HG02571 (cell line): ENCODE measurements around the gene REC8.
A peak's percentile ranks its signal among the peaks of the same experiment; 100 is the strongest.

Source experiments
- ATAC-seq: cut with Tn5 transposase; IDR thresholded peaks from one replicate; pipeline ENCODE4 v1.9.1; 2021; ENCODE audit warnings: mild to moderate bottlenecking, moderate library complexity; ENCODE audit not compliant: unreplicated experiment

REC8 gene, protein sequence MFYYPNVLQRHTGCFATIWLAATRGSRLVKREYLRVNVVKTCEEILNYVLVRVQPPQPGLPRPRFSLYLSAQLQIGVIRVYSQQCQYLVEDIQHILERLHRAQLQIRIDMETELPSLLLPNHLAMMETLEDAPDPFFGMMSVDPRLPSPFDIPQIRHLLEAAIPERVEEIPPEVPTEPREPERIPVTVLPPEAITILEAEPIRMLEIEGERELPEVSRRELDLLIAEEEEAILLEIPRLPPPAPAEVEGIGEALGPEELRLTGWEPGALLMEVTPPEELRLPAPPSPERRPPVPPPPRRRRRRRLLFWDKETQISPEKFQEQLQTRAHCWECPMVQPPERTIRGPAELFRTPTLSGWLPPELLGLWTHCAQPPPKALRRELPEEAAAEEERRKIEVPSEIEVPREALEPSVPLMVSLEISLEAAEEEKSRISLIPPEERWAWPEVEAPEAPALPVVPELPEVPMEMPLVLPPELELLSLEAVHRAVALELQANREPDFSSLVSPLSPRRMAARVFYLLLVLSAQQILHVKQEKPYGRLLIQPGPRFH

DNA sequence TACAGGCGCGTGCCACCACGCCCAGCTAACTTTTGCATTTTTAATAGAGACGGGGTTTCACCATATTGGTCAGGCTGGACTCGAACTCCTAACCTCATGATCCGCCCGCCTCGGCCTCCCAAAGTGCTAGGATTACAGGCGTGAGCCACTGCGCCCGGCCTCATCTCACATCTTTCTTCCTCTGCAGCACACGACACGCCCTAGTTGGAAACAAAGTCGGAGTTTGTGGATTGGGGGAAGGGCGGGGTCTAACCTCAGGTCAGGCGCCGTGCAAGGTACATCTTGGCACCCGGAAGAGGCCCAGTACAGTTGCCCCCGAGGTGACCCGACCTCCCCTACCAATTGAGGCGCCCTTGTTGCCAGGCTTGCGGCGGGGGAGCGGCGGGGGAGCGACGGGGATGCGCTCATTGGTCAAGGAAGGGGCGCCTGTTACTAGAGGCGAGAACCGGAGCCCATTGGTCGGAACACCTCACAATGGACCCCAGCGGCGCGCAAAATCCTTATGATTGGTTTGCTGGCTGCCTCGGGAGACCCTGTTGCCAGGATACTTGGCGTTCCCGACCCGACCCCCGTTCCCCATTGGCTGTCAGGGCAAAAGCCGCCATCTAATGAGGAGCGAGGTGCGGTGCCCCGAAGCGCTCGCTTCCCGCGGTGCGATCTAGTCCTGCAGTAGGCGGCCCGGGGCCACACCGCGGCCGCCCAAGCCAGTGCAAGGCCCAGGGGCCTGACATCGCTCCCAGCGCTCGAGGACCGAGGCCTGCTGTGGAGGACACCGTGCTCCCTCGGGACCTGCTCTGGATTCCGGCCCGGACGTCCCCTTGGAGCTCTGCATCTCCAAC lies at the start of gene REC8:
TSS of gene REC8 (plus strand) at position 659 of the 839 bp plus-strand sequence. CDS start 473 bp downstream, outside the sequence.
- ATAC-seq = peak; percentile 64

DNA sequence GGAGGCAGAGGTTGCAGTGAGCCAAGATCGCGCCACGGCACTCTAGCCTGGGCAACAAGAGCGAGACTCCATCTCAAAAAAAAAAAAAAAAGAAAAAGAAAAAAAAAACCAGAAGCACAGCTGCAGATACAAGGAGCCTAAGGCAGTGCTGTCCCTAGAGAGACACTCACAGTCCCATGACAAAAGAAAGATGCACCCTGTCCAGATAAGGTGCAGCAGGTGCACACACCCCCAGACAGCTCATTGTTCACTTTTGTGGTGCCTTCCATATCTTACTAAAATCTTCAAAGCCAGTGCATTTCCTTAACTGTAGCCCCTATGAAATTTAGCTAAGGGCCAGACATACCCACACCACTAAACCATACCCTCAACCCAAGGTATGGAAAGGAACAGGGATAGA lies 49.5 kb upstream of the REC8 start:
- ATAC-seq = no peak

DNA sequence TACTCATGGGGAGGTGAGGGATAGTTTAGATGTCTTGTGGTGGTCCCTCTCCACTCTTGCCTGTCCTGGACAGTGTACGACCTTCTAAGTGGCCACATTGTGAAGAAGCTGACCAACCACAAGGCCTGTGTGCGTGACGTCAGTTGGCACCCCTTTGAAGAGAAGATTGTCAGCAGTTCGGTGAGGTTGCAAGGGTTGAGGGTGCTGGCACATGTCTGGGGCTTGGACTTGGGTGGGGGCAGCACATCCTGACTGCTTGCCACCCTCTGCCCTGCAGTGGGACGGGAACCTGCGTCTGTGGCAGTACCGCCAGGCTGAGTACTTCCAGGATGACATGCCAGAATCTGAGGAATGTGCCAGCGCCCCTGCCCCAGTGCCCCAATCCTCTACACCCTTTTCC lies 49.0 kb upstream of the REC8 start:
- no peak for ATAC-seq

DNA sequence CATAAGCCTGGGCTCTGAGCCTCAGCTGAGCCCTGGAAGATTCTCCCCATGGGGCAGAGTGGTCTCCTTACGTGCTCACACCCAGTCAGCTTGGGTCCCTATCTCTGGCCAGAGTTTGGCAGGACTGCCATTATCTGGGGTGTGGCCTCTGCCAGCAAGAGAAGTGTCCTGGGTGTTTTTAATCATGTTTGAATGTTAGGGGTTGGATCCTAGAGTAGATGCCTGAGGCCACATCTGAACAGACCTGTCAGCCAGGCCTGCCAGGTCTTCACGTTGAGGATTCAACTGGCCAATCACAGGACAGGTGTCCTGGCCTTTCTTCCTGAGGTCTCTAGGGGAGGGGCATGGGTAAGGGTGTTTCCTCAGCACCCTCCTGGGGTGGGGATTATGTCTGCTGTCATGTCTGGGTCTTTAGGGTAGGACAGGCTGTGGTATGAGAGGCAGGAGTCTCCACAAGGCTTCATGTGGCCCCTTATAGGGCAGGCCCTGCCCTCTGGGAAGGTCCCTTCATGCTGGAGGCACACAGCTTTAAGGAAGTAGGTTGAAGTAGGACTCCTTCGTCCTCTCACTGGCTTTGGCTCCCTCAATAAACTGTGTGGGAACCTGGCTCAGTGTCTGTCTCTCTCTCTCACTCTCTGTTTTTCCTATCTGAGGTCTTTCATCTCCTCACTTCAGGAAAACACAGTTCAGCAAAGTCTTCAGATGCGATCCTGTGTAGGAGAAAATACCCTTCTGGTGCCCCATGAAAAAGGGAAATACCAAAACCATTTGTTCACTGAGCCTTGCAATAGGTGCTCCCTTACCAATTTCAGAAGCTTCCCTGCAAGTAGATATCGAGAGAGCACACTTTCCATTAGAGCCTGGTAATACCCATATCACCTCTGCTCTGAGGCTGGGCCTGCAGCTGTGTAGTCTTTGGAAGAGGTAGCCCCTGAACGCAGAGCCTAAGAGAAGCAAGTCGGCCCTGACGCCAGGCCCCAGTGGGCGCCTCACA lies 48.2 kb upstream of the REC8 start:
- ATAC-seq = no peak

DNA sequence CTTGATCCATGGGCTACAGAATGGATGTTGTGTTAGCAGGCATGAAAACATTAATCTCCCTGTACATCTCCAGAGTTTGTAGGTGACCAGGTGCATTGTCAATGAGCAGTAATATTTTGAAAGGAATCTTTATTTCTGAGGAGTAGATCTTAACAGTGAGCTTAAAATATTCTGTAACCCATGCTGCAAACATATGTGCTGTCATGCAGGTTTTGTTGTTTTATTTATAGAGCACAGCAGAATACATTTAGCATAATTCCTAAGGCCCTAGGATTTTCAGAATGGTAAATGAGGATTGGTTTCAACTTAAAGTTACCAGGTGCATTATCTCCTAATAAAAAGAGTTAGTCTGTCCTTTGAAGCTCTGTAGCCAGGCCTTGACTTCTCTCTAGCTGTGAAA lies 44.9 kb upstream of the REC8 start:
- ATAC-seq = no peak

DNA sequence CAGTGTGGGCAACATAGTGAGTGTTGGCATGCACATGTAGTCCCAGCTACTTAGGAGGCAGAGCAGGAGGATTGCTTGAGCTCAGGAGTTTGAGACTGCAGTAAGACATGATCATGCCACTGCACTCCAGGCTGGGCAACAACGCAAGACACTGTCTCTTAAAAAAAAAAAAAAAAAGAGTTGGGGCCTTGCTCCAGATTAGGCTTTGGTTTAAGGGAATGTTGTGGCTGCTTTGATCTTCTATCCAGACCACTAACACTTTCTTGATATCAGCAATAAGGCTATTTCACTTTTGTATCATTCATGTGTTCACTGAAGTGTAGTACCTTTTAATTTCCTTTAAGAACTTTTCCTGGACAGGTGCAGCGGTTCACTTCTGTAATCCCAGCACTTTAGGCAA lies 44.2 kb upstream of the REC8 start:
- no peak for ATAC-seq

DNA sequence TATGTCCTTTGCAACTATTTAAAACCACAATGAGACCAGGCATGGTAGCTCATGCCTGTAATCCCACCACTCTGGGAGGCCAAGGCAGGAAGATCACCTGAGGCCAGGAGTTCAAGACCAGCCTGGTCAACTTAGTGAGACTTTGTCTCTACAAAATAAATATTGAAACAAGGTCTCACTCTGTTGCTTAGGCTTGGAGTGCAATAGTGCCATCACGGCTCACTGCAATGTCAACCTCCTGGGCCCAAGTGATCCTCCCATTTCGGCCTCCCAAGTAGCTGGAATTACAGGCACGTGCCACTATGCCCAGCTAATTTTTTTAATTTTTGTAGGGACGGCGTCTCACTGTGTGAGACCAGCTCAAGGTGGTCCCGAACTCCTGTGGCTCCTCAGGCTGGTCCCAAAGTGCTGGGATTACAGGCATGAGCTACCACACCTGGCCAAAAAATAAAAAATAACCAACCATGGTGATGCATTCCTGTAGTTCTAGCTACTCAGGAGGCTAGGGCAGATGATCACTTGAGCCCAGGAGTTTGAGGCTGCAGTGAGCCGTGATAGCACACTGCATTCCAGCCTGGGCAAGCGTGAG lies 42.4 kb upstream of the REC8 start:
- no peak for ATAC-seq

DNA sequence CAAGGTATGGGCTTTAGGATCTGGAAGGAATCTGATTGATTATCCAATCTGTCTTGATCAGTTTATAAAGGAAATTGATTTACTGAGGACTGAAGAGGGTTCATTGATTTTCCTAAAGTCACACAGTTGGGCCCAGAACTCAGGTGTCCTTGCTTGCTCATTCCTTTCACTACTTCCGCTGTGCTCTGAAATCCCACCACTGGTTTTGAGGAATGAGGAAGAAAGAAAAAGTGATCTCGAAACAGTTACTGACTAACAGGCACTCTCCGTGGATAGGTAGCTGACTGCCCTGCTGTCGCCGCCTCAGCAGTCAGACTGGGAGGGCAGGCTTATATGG lies 41.5 kb upstream of the REC8 start, which contains the start of gene FITM1:
TSS of gene FITM1 (plus strand) at position 280 of the 337 bp plus-strand sequence. CDS start 905 bp downstream, outside the sequence.
- no peak for ATAC-seq

DNA sequence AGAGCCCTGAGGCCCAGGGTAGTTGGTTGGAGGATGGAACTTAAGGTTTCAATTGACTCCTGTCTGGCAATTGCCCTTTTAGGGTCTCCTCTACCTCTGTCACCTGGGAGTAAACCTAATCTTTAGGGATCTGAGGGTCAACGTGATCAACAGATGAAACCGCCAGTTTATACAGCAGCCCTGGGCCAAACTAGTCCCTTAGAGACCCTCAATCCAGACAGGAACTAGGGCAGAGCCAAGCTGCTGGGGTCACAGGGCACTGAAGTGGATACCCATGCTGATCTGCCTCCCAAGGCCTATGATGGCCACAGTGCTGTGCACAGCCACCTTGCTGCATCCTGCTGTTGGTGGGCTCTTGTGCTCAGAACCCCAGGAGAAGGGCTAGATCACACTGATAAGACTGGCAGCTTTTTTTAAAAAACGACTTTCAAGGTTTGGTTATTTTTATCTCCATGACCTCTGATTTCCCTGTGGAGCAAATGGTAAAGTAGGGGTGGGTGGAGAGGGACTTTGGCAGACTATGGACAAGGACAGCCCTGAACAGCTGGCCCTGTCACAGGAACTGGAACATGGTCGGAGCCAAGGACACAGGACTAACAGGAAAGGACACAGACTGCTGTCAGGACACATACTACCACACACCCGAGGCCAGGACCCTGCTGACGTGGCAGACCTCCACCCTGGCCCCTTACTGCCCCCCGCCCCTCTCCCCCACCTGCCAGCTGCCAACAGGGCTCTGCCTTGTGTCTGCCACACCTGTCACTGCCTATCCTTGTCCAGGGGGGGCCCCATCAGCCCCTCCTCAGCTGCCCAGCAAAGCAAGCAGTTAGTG lies 40.9 kb upstream of the REC8 start:
- ATAC-seq = no peak

DNA sequence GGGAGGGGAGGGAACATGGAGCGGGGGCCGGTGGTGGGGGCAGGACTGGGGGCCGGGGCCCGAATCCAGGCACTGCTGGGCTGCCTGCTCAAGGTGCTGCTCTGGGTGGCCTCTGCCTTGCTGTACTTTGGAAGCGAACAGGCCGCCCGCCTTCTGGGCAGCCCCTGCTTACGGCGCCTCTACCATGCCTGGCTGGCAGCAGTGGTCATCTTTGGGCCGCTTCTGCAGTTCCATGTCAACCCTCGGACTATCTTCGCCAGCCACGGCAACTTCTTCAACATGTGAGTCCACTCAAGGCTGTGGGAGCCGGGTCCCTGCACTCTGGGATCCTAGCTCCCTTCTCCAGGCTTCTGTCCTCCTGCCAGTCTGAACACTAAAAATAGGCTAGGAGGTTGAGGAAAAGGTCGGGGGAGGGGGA lies 40.3 kb upstream of the REC8 start:
- ATAC-seq = no peak

DNA sequence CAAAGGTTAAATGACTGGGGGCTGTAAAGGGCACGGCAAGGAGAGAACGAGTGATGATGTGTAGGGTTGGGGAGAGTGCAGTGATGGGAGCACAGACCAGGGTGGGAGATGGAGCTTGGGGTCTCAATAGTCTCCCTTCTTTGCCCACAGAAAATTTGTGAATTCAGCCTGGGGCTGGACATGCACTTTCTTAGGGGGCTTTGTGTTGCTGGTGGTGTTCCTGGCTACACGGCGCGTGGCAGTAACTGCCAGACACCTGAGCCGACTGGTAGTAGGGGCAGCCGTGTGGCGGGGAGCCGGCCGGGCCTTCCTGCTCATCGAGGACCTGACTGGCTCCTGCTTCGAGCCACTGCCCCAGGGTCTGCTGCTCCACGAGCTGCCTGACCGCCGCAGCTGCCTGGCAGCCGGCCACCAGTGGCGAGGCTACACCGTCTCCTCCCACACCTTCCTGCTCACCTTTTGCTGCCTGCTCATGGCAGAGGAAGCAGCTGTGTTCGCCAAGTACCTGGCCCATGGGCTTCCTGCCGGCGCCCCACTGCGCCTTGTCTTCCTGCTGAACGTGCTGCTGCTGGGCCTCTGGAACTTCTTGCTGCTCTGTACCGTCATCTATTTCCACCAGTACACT lies 39.7 kb upstream of the REC8 start:
- no peak for ATAC-seq

DNA sequence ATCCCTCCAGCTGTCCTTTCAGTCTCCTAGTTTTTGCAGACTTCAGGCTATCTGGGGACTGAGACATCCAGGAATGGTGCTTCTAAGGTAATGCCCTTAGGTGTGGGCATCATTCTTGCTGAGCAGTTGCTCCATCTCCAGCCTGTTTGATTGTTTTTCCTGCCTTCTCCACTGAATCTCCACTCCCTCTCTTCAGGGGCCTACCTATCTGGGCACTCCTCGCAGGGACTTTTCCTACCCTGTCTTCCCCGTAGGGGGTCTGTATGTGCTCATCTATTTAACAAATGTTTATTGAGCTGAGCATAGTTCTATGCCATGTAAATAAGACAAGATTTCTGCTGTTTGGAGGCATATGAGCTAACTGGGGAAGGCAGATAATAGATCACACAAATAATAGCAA lies 38.9 kb upstream of the REC8 start:
- ATAC-seq = no peak

DNA sequence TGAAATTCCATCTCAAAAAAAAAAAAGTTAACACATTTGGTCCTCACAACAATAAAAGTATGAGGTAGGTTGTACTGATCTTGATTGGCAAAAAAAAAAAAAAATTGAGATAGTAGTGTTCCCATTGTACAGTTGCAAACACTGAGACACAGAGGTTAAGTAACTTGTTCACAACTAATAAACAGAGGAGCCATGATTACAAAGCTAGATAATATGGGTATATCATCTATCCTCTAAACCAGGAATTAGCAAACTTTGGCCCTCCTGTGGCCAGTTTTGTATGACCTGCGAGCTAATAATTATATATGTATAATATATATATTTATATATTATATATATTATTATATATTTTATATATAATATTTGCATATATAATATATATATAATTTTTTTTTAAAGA lies 38.1 kb upstream of the REC8 start:
- no peak for ATAC-seq

DNA sequence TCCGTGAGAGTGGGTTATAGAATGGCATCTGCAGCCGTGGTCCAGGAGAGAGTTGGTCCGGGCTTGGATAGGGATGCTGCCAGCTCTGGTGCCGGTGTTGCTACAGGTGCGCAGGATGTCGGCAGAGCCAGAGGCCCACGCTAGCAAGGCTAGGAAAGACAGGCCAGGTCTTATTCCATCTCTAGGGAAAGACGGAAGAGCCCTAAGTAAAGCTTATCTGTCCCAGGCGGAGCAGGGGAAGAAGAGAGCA lies 36.4 kb upstream of the REC8 start:
- peak; percentile 9 for ATAC-seq

DNA sequence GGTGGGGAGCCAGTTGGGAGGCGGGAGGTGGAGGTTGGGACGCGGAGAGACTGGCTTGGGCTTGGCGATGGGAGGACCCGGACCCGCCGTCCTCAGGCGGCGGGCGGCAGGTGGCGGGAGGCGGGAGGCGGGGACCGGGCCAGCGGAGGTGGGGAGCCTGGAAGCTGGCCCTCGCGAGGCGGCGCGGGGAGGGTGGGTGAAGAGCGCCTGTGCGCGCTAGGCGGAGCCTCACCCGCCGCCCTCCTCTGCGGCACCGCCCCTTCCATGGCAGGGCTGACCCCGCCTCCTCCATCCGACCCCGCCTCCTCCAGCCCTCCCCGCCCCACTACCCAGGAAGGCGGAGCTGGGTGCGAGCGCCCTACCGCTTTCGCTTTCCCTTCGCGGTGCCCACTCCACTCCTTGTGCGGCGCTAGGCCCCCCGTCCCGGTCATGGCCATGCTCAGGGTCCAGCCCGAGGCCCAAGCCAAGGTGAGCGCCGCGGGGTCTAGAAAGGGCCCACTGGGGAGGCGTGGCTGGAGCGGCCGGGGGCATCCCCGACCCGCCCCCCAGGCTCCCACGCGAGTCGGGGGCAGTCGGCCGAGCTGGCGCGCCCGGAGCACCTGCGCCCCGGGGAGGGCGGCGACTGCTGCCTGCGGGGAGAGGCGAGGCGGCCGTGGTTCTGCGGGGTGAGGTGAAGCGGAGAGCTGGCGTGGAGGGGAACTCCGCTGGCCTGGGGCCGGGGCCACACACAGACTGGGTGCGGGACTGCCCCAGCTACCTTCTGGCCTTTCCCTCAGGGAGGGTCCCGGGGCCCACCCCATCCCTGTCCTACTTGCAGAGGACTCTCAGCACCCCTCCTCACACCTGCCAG lies 35.8 kb upstream of the REC8 start, which contains the start of gene PSME1:
TSS of gene PSME1 (plus strand) at position 361 of the 850 bp plus-strand sequence. CDS start at position 430, 69 bp downstream.
- ATAC-seq = peak; percentile 79

DNA sequence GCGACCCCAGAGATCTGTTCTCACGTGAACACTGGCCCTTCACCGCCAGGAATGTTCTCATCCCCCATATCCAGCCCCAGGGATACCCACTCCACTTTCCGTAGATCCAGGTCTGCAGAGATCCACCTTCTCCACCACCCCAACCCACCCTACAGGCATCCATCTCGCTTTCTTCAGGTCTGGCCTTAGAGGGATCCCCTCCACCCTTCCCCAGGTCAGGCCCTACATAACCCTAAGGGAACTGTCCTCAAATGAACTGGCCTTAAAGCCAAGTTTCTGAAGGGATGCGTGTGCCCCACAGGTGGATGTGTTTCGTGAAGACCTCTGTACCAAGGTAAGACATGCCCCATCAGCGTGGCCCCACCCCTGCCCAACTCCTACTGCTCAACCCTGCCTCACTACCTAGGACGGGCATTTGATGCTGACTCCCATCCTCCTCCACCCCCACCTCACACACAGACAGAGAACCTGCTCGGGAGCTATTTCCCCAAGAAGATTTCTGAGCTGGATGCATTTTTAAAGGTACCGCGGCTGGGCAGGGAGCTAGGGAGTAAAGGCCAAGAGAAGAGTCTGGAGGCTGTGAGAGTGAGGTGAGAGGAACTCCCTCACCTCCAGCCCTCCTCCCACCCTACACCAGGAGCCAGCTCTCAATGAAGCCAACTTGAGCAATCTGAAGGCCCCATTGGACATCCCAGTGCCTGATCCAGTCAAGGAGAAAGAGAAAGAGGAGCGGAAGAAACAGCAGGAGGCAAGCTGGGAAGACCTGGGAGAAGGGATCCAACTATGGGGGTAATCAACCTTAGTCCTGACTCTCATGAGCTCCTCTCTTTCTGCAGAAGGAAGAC lies 35.0 kb upstream of the REC8 start:
- no peak for ATAC-seq
